CD8-positive, alpha-beta memory T cell (primary cell): ENCODE data around the gene PRKAA2. TPM values are rescaled to one million over a fixed set of nuclear protein-coding genes. Genes with fewer than 3 reads are reported as not detected.

Experiments used
- polyA plus RNA-seq: library from polyadenylated mRNA; unstranded; fragments of 300-500 nt; fragmentation: Illumina TruSeq; gene quantifications from one replicate; pipeline ENCODE4 v1.2.3, GENCODE V29; 2021
- total RNA-seq, 2 experiments: library from RNA; stranded (reverse); gene quantifications; one replicate each; pipeline ENCODE4 v1.2.3, GENCODE V29; 2021

PRKAA2 gene
- total and polyA plus RNA-seq, 3 experiments from 2014 or later = not detected

Other genes with a start within 250 kb of the PRKAA2 start
- gene PLPP3, start 65.8 kb upstream of the PRKAA2 start, total RNA-seq = under 1 TPM; 0.22 to 0.24 TPM
- gene PLPP3, start 65.8 kb upstream of the PRKAA2 start, polyA plus RNA-seq = not detected
- gene FYB2, start 174.1 kb downstream of the PRKAA2 start, total RNA-seq = not detected
- gene FYB2, start 174.1 kb downstream of the PRKAA2 start, polyA plus RNA-seq = not detected
- not detected for gene C8A, start 209.5 kb downstream of the PRKAA2 start, total RNA-seq
- not detected for gene C8A, start 209.5 kb downstream of the PRKAA2 start, polyA plus RNA-seq